Dermis blood vessel endothelial cell (primary cell): ENCODE data around the gene PKD2L2. TPM values are rescaled to one million over a fixed set of nuclear protein-coding genes. Genes with fewer than 3 reads are reported as not detected.
"Not testable (repeated sequence)": the region's sequence is repeated elsewhere in the genome, so short reads cannot be mapped to it uniquely, and the experiment has no call there.

ENCODE experiments used
- DNase-seq: peaks from one replicate; pipeline ENCODE4 v3.0.0; 2010
- total RNA-seq: library from RNA; depleted of rRNA; stranded (reverse); fragments of >200 nt; gene quantifications from 2 replicates; pipeline ENCODE4 v1.2.3, GENCODE V29; 2014

The PKD2L2 gene
- total RNA-seq, 1 donor from 2014 or later: 0.17 TPM

DNA sequence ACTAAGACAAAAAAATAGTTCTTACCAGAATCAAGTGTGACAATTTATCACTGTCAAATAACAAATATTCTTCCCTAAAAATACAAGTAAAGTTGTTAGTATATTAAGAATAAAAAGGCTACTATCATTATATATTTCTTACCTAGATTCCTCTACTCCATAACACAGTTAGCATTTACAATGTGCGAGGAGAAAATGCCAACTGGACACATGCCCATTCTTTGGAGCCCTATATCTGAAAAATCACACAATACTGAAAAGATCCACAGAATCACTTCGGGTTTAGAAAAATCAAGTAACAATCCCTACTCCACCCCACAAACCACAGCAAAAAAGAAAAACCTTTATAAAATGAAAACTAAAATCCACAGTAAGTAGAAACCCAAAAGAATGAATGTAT lies 70.9 kb downstream of the PKD2L2 start:
- no peak for DNase-seq

DNA sequence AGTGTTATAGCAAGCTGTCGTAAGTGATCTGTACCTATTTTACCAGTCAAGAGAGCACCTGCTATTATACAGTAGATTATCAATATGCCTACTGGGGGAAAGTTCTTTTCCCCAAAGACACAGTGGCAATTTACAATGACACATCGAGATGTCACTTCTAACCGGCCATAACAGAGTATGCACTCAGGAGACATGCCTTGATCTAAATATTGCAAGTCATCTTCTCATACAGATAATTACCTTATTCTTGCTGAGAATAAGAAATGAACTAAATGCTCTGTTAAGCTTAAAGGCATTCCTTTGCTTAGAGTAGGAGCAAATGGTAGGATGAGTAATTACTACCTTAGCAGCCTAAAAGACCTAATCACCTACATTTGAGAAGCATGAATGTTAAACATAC lies 71.6 kb downstream of the PKD2L2 start:
- DNase-seq: no peak

DNA sequence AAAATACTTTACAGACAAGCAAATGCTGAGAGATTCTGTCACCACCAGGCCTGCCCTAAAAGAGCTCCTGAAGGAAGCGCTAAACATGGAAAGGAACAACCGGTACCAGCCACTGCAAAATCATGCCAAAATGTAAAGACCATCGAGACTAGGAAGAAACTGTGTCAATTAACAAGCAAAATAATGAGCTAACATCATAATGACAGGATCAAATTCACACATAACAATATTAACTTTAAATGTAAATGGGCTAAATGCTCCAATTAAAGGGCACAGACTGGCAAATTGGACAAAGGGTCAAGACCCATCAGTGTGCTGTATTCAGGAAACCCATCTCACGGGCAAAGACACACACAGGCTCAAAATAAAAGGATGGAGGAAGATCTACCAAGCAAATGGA lies 81.1 kb downstream of the PKD2L2 start:
- DNase-seq: not testable (repeated sequence)

DNA sequence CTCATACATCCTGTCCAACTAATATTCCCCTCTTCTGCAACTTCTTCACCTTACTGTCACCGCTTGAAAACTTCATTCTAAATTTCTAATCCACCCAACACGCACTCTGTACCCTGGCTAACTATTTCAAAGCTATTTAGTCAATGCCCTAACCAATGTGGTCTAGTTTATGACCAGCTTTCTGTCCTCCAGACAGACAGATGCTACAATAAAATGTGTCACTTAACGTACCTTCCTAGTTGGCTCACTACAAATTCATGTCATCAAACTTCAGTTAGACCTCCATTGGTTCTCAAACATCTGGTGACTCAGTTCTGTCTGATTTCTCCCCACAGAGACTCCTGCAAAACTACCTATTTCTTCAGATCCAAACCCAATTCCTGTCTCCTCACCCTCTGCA lies 86.0 kb downstream of the PKD2L2 start:
- no peak for DNase-seq

DNA sequence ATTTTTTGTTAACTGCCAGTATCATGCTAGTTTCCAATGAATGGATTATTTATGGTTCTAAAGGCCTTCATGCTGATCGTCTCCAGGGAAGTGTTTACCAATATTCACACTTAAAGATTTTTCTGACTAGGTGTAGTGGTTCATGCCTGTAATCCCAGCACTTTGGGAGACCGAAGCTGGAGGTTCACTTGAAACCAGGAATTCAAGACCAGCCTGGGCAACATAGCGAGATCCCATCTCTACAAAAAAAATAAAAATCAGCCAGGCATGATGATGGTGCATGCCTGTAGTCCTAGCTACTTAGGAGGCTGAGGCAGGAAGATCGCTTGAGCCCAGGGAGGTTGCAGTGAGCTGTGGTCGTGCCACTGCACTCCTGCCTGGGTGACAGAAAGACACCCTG lies 100.2 kb downstream of the PKD2L2 start:
- DNase-seq: no peak

Other genes starting within 250 kb of the PKD2L2 start
- gene KLHL3, start 153.4 kb upstream of the PKD2L2 start, total RNA-seq: 21.1 and 32.6 TPM in 2 replicates
- 11.1 and 12.0 TPM in 2 replicates for gene HNRNPA0, start 135.1 kb upstream of the PKD2L2 start, total RNA-seq
- gene MYOT, start 21.6 kb upstream of the PKD2L2 start, total RNA-seq: not detected in 2 replicates
- gene FAM13B, start 143.6 kb downstream of the PKD2L2 start, total RNA-seq: 22.6 and 28.8 TPM in 2 replicates
- not detected in 2 replicates for gene WNT8A, start 194.6 kb downstream of the PKD2L2 start, total RNA-seq
- gene NME5, start 250.0 kb downstream of the PKD2L2 start, total RNA-seq: 1.5 and 2.4 TPM in 2 replicates